ENCODE results near the gene RIPOR1. TPM values are rescaled to one million over a fixed set of nuclear protein-coding genes. Genes with fewer than 3 reads are reported as not detected.

The RIPOR1 gene
- total RNA-seq, 2 experiments from 2014 or later, result 24.6 to 32.7 TPM

DNA sequence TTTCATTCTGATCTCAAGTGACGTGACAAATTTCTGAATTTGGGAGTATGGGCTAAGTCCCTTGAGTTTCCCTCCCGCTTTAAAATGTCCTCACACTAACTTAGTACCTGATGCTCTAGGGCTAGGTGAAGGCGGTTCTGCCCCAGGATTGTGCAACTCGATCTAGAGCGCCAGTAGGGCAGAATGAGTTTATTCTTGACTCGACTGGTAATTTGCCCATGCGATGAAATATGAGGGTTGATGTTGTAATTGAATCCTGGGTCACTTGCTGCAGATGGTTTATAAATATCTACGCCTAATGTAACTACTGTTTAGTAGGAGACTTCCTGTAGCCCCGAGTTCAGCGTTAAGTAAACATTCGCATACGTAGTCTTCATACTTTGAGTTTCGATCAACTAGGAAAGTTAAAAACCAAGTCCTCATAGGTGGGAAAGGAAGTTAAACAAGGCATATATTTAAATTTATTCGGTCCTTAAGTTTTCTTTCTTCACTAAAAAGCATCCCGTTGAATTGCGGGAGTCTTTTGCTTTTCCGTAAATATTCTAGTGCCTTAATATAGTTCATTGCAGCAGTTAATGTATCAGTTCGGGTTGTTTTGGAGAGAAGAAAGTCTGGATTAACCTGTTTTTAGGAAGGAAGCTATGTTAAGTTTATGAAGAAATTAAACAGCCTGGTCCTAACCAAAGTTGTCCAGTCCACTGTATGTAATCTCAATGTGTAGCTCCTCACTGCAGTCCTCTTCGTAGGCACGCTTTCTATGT lies 35.3 kb downstream of the RIPOR1 start:
- H3K36me3 Mint-ChIP-seq (ENCODE audit: low read depth), result peaks cover 19% of the 10 kb centered on the region
- H3K4me3 Mint-ChIP-seq, result peak overlapping the region; percentile 86
- H3K27ac Mint-ChIP-seq, result peak overlapping the region; percentile 93
- POLR2A ChIA-PET, result interaction anchor here (0.6 to 11.1 kb wide), 21 partner anchors 8 to 1815 kb away, joined by 3 to 277 read pairs (median 5); partner anchors contain the start of genes ACD, ATP6V0D1, CARMIL2 and GFOD2
- peak; percentile 46 for DNase-seq
- CTCF ChIA-PET, result interaction anchor here (0.7 to 11.4 kb wide), 19 partner anchors 9 to 372 kb away, joined by 3 to 334 read pairs (median 5); partner anchors contain the start of genes ACD, ATP6V0D1, C16orf86 and CARMIL2
- peaks cover 47% of the 10 kb centered on the region for H3K4me1 Mint-ChIP-seq
- no peaks in the 10 kb centered on the region for H3K9me3 Mint-ChIP-seq
- no peaks in the 10 kb centered on the region for H3K27me3 Mint-ChIP-seq

DNA sequence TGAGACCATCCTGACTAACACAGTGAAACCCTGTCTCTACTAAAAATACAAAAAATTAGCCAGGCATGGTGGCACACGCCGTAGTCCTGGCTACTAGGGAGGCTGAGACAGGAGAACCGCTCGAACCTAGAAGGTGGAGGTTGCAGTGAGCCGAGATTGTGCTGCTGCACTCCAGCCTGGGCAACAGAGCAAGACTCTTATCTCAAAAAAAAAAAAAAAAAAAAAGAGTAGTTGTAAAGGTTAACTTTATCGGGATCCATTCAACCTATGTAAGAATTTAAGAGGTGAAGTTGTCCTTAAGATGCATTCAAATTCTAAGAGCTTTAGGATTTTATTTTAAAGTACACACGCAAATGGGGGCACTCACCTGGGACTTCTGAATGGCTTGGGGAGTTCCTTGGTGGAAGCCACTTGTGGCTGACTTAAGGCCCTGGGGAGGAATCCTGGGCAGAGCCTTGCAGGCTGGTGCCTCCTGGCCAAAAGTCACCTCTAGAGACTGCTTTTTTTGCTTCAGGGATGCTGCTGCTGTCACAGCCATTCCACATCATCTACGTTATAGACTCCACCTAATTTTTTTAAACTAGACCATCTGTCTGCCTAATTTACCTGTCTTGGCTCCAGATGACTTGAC lies 37.0 kb downstream of the RIPOR1 start:
- POLR2A ChIA-PET, result interaction anchor here (6.1 kb wide), 1 partner anchor 80 kb away, joined by 77 read pairs; the partner anchor contains the start of gene CARMIL2
- H3K27ac Mint-ChIP-seq, result no peak overlapping the region
- H3K4me3 Mint-ChIP-seq, result no peak overlapping the region
- peaks cover 11% of the 10 kb centered on the region for H3K36me3 Mint-ChIP-seq (ENCODE audit: low read depth)
- CTCF ChIA-PET, result interaction anchor here (2.5 kb wide), 1 partner anchor 18 kb away, joined by 21 read pairs; no protein-coding TSS in a partner anchor
- no peaks in the 10 kb centered on the region for H3K27me3 Mint-ChIP-seq
- H3K4me1 Mint-ChIP-seq, result peaks cover 38% of the 10 kb centered on the region
- no peaks in the 10 kb centered on the region for H3K9me3 Mint-ChIP-seq
- no peak for DNase-seq

DNA sequence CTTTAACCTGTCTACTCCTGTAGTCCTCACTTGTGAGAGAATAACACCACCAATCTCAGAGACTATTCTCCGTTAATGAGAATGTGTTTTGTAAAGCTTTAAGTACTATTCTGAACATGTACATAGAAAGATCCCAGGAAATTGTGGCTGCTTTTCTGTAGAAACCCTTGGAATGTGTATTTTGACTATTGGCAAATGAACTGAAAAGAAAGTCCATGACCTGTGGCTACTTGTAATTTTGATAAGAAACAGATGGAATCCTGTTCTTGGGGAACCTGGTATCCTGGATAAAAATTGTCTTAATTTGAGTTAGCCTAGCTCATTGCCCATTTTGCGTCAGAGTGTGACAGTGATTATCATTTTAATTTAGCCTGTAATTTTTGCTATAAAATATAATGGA lies 42.8 kb downstream of the RIPOR1 start:
- H3K4me1 Mint-ChIP-seq, result peaks cover 17% of the 10 kb centered on the region
- no peak for DNase-seq
- peaks cover 43% of the 10 kb centered on the region for H3K36me3 Mint-ChIP-seq (ENCODE audit: low read depth)
- ChIA-PET POLR2A (interaction anchor here (1.6 kb wide), 1 partner anchor 74 kb away, joined by 4 read pairs; the partner anchor contains the start of gene CARMIL2), CTCF (interaction anchor here (1.2 to 2.7 kb wide), 3 partner anchors 9 to 73 kb away, joined by 5 to 12 read pairs (median 8); partner anchors contain the start of genes CARMIL2 and CTCF)
- no peaks in the 10 kb centered on the region for H3K27me3 Mint-ChIP-seq
- H3K27ac Mint-ChIP-seq, result no peak overlapping the region
- H3K4me3 Mint-ChIP-seq, result no peak overlapping the region
- no peaks in the 10 kb centered on the region for H3K9me3 Mint-ChIP-seq

DNA sequence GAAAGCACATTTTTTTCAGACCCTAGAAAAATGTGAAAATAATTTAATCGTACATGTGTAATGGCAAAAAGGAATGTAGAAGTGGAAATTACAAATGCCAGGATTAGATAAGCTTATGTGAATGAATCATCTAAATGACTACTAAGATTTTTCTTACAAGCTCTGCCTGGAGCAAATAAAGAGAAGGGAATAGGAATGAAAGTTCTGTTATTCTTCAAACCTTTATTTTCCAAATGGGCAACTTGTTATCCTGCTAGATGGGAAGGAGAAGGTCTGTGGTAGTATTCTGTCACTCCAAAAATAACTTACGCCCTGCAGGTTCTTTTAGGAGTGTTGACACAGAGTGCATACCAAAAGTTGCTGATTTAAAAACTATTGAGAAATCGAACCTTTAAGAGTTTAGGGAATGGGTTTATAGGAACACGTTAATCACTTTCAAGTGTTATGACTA lies 43.4 kb downstream of the RIPOR1 start:
- POLR2A ChIA-PET, result interaction anchor here (1.6 kb wide), 1 partner anchor 73 kb away, joined by 4 read pairs; the partner anchor contains the start of gene CARMIL2
- Mint-ChIP-seq H3K36me3 (ENCODE audit: low read depth) (peaks cover 46% of the 10 kb centered on the region), H3K27ac (no peak overlapping the region), H3K27me3 (no peaks in the 10 kb centered on the region), H3K4me3 (no peak overlapping the region), H3K4me1 (peaks cover 13% of the 10 kb centered on the region), H3K9me3 (no peaks in the 10 kb centered on the region)
- CTCF ChIA-PET, result interaction anchor here (1.2 to 2.7 kb wide), 3 partner anchors 10 to 73 kb away, joined by 5 to 12 read pairs (median 8); partner anchors contain the start of genes CARMIL2 and CTCF
- no peak for DNase-seq

DNA sequence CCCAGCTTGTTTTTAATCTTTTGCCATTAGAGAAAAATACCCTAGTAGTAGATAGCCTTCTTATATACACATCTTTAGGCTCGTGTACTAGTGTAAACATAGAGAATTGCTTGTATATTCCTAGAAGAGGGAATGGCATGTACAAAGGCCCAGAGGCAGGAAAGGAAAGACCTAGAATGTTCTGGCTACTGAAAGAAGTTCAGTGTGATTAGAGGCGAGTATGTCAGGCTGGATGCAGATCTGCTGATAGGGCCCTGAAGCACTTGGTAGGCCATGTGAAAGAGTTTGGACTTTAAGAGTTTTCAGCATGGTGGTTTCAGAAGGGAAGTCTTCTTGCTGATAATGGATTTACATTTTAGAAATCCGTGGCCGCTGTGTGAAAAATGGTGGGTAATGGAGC lies 51.1 kb downstream of the RIPOR1 start:
- H3K27me3 Mint-ChIP-seq, result no peaks in the 10 kb centered on the region
- H3K36me3 Mint-ChIP-seq (ENCODE audit: low read depth), result peaks cover 31% of the 10 kb centered on the region
- ChIA-PET CTCF (interaction anchor here (1.0 kb wide), 2 partner anchors 11 to 98 kb away, joined by 4 read pairs; no protein-coding TSS in a partner anchor), POLR2A (interaction anchor here (0.6 to 0.8 kb wide), 2 partner anchors 17 to 22 kb away, joined by 3 read pairs; no protein-coding TSS in a partner anchor)
- no peak overlapping the region for H3K27ac Mint-ChIP-seq
- no peaks in the 10 kb centered on the region for H3K9me3 Mint-ChIP-seq
- no peak overlapping the region for H3K4me3 Mint-ChIP-seq
- DNase-seq, result no peak
- peaks cover 8% of the 10 kb centered on the region for H3K4me1 Mint-ChIP-seq

DNA sequence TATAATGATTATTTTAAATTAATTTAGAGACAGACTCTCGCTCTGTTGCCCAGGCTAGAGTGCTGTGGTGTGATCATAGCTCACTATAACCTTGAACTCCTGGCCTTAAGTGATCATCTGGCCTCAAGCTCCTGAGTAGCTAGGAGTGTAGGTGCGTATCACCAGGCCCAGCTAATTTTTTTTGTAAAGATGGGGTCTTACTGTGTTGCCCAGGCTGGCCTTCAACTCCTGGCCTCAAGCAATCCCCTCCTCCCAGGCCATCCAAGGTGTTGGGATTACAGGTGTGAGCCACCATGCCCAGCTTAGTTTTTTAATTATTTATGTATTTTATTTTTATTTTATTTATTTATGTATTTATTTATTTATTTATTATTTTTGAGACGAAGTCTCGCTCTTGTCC lies 51.6 kb downstream of the RIPOR1 start:
- CTCF ChIA-PET, result interaction anchor here (1.0 kb wide), 1 partner anchor 11 kb away, joined by 4 read pairs; no protein-coding TSS in a partner anchor
- POLR2A ChIA-PET, result no interaction called here
- Mint-ChIP-seq H3K4me1 (peaks cover 9% of the 10 kb centered on the region), H3K9me3 (no peaks in the 10 kb centered on the region), H3K27ac (no peak overlapping the region), H3K27me3 (no peaks in the 10 kb centered on the region), H3K36me3 (ENCODE audit: low read depth) (peaks cover 26% of the 10 kb centered on the region), H3K4me3 (no peak overlapping the region)
- no peak for DNase-seq

DNA sequence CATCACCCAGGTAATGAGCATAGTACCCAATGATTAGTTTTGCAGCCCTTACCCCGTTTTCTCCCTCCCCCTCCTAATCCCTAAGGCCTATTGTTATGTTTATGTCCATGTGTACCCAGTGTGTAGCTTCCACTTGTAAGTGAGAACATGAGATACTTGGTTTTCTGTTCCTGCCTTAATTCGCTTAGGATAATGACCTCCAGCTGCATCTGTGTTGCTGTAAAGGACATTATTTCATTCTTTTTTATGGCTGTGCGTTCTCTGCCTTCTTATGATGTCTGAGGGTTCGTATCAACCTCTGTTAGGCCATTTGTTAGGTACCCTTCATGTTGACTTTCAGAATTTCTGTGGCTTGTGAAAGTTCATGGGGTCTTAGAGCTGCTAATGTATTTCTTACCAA lies 64.7 kb downstream of the RIPOR1 start:
- Mint-ChIP-seq H3K27ac (no peak overlapping the region), H3K9me3 (no peaks in the 10 kb centered on the region), H3K4me1 (peaks cover 32% of the 10 kb centered on the region), H3K27me3 (no peaks in the 10 kb centered on the region), H3K36me3 (ENCODE audit: low read depth) (peaks cover 14% of the 10 kb centered on the region), H3K4me3 (no peak overlapping the region)
- POLR2A ChIA-PET, result no interaction called here
- CTCF ChIA-PET, result interaction anchor here (0.6 to 3.0 kb wide), 3 partner anchors 8 to 46 kb away, joined by 3 to 14 read pairs (median 3); no protein-coding TSS in a partner anchor
- DNase-seq, result no peak

DNA sequence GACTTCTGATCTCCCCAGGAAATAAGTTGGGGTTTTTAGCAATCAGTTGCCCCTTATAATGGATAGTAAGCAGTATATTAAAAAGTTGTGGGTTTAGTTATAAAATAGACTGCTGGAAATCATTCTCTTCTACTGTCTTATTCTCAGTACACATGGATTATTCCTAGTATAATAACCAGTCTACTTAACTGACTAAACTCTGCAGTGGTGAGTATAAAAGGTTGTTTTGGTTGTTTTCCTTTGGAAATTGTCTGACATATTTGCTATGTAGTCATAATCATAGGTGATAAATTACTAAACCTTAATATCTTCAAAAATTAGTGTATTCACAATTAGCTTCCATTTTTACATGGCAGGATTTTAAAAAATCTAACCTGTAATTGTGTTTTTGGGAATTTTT lies 65.1 kb downstream of the RIPOR1 start:
- no peak for DNase-seq
- POLR2A ChIA-PET, result interaction anchor here (1.3 kb wide), 1 partner anchor 32 kb away, joined by 3 read pairs; no protein-coding TSS in a partner anchor
- no peak overlapping the region for H3K4me3 Mint-ChIP-seq
- H3K36me3 Mint-ChIP-seq (ENCODE audit: low read depth), result peaks cover 14% of the 10 kb centered on the region
- no peaks in the 10 kb centered on the region for H3K9me3 Mint-ChIP-seq
- CTCF ChIA-PET, result interaction anchor here (0.6 to 3.0 kb wide), 4 partner anchors 8 to 72 kb away, joined by 3 to 14 read pairs (median 4); no protein-coding TSS in a partner anchor
- H3K27me3 Mint-ChIP-seq, result no peaks in the 10 kb centered on the region
- H3K4me1 Mint-ChIP-seq, result peaks cover 32% of the 10 kb centered on the region
- H3K27ac Mint-ChIP-seq, result no peak overlapping the region

DNA sequence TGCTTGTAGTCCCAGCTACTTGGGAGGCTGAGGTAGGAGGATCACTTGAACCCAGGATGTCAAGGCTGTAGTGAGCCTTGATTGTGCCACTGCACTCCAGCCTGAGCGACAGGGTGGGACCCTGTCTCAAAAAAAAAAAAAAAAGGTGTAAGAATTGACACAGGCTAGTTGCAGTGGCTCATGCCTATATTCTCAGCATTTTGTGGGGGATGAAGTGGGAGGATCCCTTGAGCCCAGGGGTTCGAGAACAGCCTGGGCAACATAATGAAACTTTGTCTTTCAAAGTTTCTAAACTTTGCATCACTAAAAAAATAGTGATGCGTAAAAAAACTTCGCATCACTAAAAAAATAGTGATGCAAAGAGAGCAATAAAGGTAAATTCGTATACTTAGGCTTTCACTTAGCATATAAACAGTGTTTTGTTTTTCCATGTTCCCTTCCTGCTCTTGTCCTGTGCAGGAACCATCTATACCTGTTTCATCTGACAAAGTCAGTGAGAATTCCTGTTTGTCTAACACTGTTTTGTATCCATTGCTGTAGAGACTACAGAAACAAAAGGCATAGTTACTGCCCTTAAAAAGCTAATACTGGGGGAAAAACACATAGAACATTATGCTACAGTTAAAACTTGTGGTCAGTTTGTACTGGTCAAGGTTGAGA lies 65.8 kb downstream of the RIPOR1 start:
- no peak for DNase-seq
- ChIA-PET POLR2A (interaction anchor here (1.2 to 1.3 kb wide), 2 partner anchors 32 kb away, joined by 3 read pairs; no protein-coding TSS in a partner anchor), CTCF (interaction anchor here (1.2 to 3.0 kb wide), 4 partner anchors 30 to 113 kb away, joined by 4 to 14 read pairs (median 6); no protein-coding TSS in a partner anchor)
- H3K27ac Mint-ChIP-seq, result peak overlapping the region; percentile 2
- H3K4me1 Mint-ChIP-seq, result peaks cover 32% of the 10 kb centered on the region
- H3K4me3 Mint-ChIP-seq, result no peak overlapping the region
- no peaks in the 10 kb centered on the region for H3K27me3 Mint-ChIP-seq
- no peaks in the 10 kb centered on the region for H3K9me3 Mint-ChIP-seq
- H3K36me3 Mint-ChIP-seq (ENCODE audit: low read depth), result peaks cover 15% of the 10 kb centered on the region

DNA sequence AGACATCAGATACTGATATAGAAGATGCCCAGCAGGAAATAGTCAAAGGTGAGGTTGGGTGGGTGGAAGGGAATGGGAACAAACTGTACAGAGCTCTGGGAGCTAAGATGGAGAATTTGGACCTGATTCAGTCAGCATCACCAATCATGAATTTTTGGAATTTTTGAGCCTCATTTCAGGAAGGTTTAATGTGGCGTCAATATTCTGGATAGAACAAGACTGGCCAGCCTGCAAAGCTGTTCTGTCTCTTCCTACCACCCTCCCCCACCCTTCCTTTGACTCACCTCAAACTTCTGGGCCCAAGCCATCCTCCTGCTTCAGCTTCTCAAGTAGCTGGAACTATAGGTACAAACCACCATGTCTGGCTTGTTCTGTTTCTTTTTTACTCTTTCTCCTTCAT lies 66.3 kb downstream of the RIPOR1 start:
- H3K4me1 Mint-ChIP-seq, result peaks cover 34% of the 10 kb centered on the region
- CTCF ChIA-PET, result interaction anchor here (0.5 to 3.0 kb wide), 6 partner anchors 27 to 113 kb away, joined by 3 to 14 read pairs (median 5); no protein-coding TSS in a partner anchor
- peak overlapping the region; percentile 27 for H3K27ac Mint-ChIP-seq
- no peaks in the 10 kb centered on the region for H3K27me3 Mint-ChIP-seq
- H3K9me3 Mint-ChIP-seq, result no peaks in the 10 kb centered on the region
- no peak overlapping the region for H3K4me3 Mint-ChIP-seq
- no peak for DNase-seq
- H3K36me3 Mint-ChIP-seq (ENCODE audit: low read depth), result peaks cover 11% of the 10 kb centered on the region
- POLR2A ChIA-PET, result interaction anchor here (0.7 to 1.3 kb wide), 3 partner anchors 32 to 50 kb away, joined by 3 read pairs; partner anchors contain the start of gene CARMIL2
